GM12875 (cell line): ENCODE measurements around the gene IMPDH1.

Experiments used
- H3K4me3 ChIP-seq: one replicate; pipeline ENCODE4 v1.5.1; 2011; ENCODE audit warnings: low read depth, low read length, control low read depth
- TF ChIP-seq, protein P1 (sequence below): IDR thresholded peaks from 2 replicates; pipeline ENCODE4 v1.5.1; 2011; ENCODE audit warnings: low read depth, mild to moderate bottlenecking, control low read depth, inconsistent platforms, low read length, moderate library complexity, borderline replicate concordance; ENCODE audit not compliant: insufficient read depth

Gene IMPDH1

DNA sequence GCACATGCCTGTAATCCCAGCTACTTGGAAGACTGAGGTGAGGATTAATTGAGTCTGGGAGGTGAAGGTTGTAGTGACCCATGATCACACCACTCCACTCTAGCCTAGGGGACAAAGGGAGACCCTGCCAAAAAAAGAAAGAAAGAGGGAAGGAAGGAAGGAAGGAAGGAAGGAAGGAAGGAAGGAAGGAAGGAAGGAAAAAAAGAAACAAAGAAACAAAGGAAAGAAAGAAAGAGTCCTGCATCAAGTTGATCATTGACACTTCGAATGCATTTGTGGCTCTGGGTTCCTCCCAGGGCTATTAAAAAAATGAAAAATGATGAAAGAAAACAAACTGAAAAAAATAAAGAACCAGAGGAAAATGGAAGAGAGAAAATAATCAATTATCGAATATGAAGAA is 44.4 kb downstream of the IMPDH1 start:
- TF ChIP-seq, protein P1, sequence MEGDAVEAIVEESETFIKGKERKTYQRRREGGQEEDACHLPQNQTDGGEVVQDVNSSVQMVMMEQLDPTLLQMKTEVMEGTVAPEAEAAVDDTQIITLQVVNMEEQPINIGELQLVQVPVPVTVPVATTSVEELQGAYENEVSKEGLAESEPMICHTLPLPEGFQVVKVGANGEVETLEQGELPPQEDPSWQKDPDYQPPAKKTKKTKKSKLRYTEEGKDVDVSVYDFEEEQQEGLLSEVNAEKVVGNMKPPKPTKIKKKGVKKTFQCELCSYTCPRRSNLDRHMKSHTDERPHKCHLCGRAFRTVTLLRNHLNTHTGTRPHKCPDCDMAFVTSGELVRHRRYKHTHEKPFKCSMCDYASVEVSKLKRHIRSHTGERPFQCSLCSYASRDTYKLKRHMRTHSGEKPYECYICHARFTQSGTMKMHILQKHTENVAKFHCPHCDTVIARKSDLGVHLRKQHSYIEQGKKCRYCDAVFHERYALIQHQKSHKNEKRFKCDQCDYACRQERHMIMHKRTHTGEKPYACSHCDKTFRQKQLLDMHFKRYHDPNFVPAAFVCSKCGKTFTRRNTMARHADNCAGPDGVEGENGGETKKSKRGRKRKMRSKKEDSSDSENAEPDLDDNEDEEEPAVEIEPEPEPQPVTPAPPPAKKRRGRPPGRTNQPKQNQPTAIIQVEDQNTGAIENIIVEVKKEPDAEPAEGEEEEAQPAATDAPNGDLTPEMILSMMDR = no peak

DNA sequence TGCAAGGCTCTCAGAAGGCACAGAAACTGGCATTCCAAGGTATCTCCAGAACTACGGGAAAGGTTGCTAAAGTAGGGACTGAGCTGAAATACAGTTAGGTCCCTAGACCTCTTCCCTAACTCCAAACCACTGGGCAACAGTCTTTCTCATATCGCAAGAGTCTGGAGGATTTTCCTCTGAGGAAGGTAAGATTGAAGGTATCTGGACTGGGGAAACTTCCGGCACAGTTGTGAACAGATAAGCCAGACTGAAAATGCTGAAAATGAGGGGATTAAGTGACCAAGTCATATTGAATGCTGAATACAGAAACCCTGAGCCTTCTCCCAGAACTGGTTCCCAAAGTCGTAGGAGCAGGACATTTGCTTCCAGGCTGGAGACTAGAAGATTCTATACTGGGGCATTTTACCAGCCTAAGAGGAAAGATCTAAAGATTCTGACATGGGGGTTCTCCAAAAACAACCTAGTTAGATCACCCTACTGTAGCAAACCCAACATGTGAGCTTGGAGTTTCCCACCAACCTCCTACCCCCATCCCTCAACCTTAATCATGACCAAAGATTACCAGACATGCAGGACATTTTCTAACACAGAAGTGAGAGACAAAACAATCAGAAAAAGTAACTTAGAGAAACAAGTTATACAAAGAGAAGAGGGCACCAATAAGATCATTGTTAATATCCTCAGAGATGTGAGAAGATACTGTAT is 45.5 kb downstream of the IMPDH1 start:
- TF ChIP-seq, protein P1 = no peak
- no peak overlapping the region for H3K4me3 ChIP-seq

More for the DNA sequence above, 44.4 kb downstream of the IMPDH1 start:
- no peak overlapping the region for H3K4me3 ChIP-seq

DNA sequence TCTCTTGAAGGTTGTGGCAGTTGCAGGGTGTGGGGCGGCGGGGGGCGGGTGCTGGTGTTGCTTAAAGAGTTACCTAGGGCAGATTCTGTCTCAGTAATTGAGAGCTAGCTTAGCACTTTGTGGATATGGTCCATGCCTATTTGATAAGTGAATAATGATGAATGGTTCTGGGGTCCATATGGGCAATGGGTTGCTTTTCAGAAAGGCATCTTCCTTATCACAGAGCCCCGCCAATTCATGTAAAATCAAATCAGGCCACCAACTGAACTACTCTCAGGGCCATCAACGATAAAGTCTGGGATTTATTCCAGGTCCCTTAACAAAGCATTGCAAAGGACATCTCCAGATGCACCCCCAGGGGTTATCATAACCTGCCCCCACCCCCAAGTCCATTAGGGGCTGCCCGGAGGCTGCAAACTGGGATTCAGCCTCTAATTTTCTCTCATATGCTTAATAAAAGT is 46.5 kb downstream of the IMPDH1 start:
- no peak overlapping the region for H3K4me3 ChIP-seq
- TF ChIP-seq, protein P1 = no peak

DNA sequence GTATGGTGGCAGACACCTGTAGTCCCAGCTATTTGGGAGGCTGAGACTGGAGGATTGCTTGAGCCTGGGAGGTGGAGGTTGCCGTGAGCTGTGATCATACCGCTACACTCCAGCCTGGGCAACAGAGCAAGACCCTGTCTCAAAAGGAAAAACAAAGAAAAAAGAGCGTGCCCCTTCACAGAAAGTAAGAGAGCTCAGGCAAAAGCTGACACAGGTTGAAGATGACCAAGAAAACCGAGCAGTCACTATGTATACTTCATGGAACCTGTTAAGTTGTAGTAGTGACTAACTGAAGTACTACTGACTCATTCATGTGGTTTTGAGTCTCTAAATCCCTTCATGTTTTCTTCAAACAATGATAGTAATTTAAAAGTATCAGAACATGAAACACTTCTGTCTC is 47.1 kb downstream of the IMPDH1 start:
- TF ChIP-seq, protein P1 = no peak
- no peak overlapping the region for H3K4me3 ChIP-seq

DNA sequence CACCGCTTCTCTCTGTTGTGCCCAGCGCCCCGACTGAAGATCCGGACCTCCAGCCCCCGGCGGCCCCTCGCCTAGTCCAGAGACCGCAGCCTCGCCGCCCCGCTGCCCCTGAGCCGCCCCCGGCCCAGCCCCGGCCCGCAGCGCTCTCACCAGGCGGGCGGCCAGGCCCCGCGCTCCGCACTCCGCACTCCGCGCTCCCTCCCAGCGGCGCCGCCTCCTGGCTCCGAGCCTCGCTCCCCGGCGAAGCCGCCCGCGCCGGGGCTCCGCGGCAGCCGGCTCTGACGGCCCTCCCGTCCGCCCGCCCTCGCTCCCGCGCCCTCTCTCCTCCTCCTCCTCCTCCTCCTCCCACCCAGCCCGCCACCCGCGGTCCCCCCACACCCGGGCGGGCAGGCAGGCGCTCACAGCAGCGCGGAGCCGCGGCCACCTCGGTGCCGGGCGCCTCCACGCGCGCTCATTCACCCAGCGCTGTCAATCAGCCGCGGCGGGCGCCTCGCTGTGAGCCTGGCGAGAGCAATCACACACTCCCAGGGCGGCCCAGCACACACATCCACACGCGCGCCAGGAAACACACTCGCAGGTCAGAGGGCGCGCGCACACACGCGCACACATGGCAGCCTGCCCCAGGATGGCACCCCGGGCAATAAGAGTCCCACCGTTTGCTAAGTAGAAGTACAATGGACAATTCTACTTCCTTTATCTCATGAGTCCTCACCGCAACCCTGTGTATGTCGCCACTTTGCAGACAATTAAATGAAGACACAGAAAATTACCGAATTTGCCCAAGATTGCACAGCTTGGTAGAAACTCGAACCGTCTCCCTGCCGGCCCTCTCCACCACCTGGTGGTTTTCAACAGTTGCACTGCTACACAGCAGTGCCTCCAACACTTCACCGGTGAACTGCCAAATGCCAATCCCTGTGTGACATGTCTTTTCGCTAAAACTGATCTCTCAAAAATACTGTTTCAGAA is 48.1 kb downstream of the IMPDH1 start, which contains the start of gene PRRT4:
Gene PRRT4, minus strand, starts transcription at position 280 of the 969 bp plus-strand sequence.
- H3K4me3 ChIP-seq = peak within 1 kb of the TSS; percentile 11
- TF ChIP-seq, protein P1 = no peak

DNA sequence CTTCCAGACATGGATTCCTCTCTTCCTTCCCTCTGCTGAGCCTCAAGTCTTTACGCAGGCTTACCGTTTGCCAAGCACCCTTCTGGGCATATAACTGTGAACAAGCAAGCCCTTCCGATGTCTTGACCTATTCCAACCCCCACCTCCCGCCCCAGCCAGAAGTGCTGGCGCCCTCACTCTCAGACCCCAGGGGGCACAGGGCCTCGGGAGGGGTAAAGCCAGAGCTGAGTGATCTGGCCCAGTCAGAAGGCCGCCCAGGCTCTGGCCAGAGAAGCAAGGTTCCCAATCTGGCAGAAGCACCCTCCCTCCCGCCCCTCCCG is 49.5 kb downstream of the IMPDH1 start:
- no peak overlapping the region for H3K4me3 ChIP-seq
- TF ChIP-seq, protein P1 = no peak
